Astrocyte of the spinal cord (primary cell): Measurements from ENCODE around the gene DGKD.

Experiments used
- DNase-seq: peaks from one replicate; pipeline ENCODE4 v3.0.0; 2011; ENCODE audit warnings: low read depth, low spot score
- H3K4me3 ChIP-seq: 2 replicates; pipeline ENCODE4 v1.5.1; 2011; ENCODE audit warnings: low read depth, mild to moderate bottlenecking, low read length, moderate library complexity
- in situ Hi-C: cut with HindIII; loops from 2 replicates; pipeline ENCODE4 v1.10.0; 2017; ENCODE audit warnings: low sequenced_read_pairs
- TF ChIP-seq, protein P1 (sequence below): IDR thresholded peaks from 2 replicates; pipeline ENCODE4 v1.5.1; 2012; ENCODE audit warnings: low read depth, mild to moderate bottlenecking, low read length, inconsistent platforms

The DGKD gene

DNA sequence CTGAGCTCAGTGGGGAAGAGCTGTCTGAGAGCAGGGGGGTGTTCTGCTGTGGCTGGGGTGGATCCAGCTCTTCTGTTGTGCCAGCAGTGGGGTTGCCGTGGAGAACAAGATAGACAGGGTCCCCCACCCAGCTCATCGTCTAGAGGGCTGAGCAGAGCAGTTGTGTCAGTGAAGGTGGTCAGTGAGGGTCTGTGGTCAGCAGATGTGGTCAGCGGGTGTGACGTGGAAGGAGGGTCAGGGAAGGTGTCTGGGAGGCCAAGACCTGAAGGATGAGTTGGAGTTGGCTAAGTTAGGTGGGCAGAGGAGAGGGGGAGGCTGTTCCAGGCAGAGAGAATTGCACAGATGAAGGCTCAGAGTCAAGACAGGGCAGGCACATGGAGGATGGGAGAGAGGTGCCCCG is 103.1 kb downstream of the DGKD start:
- no peak overlapping the region for H3K4me3 ChIP-seq
- TF ChIP-seq, protein P1, sequence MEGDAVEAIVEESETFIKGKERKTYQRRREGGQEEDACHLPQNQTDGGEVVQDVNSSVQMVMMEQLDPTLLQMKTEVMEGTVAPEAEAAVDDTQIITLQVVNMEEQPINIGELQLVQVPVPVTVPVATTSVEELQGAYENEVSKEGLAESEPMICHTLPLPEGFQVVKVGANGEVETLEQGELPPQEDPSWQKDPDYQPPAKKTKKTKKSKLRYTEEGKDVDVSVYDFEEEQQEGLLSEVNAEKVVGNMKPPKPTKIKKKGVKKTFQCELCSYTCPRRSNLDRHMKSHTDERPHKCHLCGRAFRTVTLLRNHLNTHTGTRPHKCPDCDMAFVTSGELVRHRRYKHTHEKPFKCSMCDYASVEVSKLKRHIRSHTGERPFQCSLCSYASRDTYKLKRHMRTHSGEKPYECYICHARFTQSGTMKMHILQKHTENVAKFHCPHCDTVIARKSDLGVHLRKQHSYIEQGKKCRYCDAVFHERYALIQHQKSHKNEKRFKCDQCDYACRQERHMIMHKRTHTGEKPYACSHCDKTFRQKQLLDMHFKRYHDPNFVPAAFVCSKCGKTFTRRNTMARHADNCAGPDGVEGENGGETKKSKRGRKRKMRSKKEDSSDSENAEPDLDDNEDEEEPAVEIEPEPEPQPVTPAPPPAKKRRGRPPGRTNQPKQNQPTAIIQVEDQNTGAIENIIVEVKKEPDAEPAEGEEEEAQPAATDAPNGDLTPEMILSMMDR = no peak
- no peak for DNase-seq
- in situ Hi-C loops = no loop called here

DNA sequence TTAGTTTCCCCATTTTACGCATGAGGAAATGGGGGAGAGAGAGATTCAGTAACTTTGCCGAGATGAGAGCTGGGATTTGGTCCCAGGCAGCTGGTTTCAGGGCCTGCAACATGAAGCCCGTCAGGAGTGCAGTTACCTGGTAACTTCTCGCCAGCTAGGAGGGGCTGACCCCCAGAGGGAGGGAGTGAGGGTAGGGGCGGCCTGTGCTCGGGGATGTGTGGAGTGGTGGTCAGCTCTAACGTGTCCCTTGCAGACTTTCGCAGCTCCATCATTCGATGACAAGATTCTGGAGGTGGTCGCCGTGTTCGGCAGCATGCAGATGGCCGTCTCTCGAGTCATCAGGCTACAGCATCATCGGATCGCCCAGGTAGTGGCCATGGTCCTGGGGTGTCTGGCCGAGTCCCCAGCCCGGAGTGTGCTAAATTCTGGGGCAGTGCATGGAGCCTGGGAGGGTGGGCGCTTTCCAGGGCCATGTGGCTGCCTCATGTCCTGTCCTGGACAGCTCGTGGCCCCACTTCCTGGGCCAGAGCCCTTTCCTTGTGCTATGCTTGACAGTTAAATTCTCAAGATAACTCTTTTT is 103.8 kb downstream of the DGKD start:
- TF ChIP-seq, protein P1 = no peak
- in situ Hi-C loops = no loop called here
- H3K4me3 ChIP-seq = no peak overlapping the region
- no peak for DNase-seq

DNA sequence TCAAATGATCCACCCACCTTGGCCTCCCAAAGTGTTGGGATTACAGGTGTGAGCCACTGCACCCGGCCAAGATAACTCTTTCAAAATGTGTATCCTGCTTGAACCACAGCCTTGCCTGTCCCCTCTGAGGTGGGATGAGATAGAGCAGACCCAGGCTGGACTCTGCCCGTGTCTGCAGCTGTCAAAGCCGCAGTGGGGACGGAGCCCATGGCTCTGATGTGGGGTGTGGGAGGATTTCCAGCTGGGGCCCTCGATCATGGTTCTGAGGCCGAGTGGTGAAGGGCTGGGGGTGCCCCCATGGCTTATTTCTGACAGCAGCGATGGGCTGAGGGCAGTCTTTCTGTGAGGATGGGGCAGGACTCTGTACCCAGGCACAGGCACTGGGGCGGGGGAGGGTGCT is 104.5 kb downstream of the DGKD start:
- no peak overlapping the region for H3K4me3 ChIP-seq
- in situ Hi-C loops = no loop called here
- TF ChIP-seq, protein P1 = no peak
- no peak for DNase-seq

DNA sequence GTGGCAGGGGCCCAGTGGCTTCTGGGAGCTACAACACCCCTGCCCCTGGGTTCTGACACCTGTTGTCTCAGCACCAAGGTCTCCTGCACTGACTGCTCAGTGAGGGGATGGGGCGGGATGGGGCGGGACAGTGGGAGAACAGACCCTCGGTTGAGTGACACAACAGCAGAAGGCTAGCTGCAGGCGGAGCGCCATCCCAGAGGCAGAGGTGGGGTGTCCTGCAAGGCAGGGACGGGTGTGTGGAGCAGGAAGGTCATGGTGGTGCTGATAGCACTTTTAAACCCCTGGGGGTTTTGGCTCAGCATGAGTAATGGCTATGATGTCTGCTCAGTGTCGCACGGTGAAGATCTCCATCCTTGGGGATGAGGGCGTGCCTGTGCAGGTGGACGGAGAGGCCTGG is 105.1 kb downstream of the DGKD start:
- TF ChIP-seq, protein P1 = no peak
- in situ Hi-C loops = no loop called here

DNA sequence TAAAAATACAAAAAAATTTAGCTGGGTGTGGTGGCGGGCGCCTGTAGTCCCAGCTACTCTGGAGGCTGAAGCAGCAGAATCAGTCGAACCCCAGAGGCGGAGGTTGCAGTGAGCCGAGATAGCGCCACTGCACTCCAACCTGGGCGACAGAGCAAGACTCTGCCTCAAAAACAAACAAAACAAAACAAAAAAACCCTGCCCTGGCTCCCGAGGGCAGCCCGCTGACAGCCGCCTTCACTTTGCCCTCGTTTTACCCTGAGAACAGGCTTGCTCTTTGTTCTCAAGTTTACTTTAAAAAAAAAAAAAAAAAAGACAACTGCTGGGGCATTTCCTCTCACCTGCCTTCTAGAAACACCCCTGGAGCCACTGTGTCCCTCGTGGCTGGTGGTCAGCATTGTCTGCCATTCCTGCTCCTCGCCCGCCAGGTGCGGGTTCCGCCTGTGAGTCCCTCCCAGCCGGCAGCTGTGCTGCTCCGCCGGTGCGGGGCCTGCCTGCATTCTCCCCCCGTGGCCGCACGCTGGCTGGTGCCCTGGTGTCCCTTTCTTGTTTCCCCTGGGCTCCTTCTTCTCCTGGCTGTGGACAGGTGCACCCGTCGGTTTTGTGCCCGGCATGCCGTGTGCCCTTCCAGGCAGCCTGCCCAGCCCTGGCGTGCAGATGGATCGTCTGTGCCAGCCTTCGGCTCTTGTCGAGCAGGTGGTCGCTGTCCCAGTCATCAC is 106.6 kb downstream of the DGKD start:
- DNase-seq = no peak
- in situ Hi-C loops = no loop called here
- H3K4me3 ChIP-seq = no peak overlapping the region
- TF ChIP-seq, protein P1 = no peak

More for the DNA sequence above, 105.1 kb downstream of the DGKD start:
- no peak for DNase-seq
- H3K4me3 ChIP-seq = no peak overlapping the region

DNA sequence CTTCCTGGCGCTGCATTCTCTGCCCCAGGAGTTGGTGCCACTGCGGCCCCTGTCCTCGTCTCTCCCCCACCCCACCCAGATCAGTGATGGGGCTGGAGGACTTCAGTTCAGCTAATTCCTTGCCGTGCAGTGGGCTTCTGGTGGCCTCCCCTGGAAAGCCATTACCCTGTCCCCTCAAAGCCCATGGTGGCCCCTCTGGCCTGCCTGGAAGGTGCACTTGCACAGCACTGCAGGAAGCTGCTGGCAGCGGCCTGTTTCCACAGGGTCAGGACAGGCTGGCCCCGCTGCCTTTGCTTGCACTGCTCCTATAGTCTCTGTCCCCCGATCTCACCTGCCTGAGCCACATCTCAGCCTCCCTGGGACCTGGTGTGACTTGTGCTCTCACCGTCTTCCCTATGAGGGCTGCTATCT is 107.2 kb downstream of the DGKD start:
- in situ Hi-C loops = no loop called here
- TF ChIP-seq, protein P1 = no peak
- DNase-seq = no peak
- H3K4me3 ChIP-seq = no peak overlapping the region
